Uterus (tissue), 2 donors: ENCODE measurements around the gene ATAD5.

ENCODE experiments used
- POLR2A ChIP-seq, 2 donors: fragments of 450-650 bp; IDR thresholded peaks; one replicate each; pipeline ENCODE4 v1.6.1; 2016; ENCODE audit warnings: antibody characterized with exemption in 2 of 2, mild to moderate bottlenecking in 1 of 2, moderate library complexity in 1 of 2
- TF ChIP-seq, protein P1 (sequence below), 4 experiments: fragments of 200-600 bp in 2 of 4; fragments of 450-650 bp in 2 of 4; sonication (generic) in 2 of 4; IDR thresholded peaks; one replicate each; pipeline ENCODE4 v1.5.1; 2016 to 2019; ENCODE audit warnings: antibody characterized with exemption in 4 of 4, mild to moderate bottlenecking in 2 of 4, moderate library complexity in 1 of 4

DNA sequence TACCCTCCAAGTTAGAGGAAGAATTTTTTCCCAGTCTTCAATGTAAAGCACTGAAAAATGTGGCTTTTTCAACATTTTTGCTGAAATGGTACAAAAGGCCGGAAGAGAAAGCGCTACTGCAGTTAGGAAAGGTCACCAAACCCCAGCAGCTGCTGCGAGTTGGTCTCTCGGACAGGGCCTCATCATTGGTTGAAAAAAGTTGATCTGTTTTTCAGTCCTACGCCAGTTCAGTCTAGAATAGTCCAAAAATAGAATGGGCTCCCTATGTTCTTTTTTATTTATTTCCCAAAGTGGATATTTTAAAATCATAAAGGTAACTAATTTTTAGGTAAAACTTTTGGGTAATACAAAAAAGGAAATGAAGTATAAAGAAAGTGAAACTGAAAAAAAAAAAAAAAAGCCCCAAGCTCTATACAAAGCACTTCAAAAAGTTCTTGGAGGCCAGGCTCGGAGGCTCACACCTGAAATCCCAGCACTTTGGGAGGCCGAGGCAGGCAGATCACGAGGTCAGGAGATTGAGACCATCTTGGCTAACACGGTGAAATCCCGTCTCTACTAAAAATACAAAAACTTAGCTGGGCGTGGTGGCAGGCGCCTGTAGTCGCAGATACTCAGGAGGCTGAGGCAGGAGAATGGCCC is 107.4 kb downstream of the ATAD5 start:
- TF ChIP-seq, protein P1, sequence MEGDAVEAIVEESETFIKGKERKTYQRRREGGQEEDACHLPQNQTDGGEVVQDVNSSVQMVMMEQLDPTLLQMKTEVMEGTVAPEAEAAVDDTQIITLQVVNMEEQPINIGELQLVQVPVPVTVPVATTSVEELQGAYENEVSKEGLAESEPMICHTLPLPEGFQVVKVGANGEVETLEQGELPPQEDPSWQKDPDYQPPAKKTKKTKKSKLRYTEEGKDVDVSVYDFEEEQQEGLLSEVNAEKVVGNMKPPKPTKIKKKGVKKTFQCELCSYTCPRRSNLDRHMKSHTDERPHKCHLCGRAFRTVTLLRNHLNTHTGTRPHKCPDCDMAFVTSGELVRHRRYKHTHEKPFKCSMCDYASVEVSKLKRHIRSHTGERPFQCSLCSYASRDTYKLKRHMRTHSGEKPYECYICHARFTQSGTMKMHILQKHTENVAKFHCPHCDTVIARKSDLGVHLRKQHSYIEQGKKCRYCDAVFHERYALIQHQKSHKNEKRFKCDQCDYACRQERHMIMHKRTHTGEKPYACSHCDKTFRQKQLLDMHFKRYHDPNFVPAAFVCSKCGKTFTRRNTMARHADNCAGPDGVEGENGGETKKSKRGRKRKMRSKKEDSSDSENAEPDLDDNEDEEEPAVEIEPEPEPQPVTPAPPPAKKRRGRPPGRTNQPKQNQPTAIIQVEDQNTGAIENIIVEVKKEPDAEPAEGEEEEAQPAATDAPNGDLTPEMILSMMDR (IDR thresholded peaks at IDR 0.05), result no peak
- no peak for TF ChIP-seq POLR2A (IDR thresholded peaks at IDR 0.05)
